Caco-2 (cell line): Measurements from ENCODE around the gene MAST4. TPM values are rescaled to one million over a fixed set of nuclear protein-coding genes. Genes with fewer than 3 reads are reported as not detected.

Experiments used
- BruUV-seq: library from RNA; stranded (reverse); fragments of 400-500 nt; replicated peaks from 2 replicates; lab custom pipeline; 2021; lab: Mats Ljungman, UMichigan
- CTCF ChIA-PET: fragments of 300-600 bp; sonication (Branson Sonifier 250); formaldehyde crosslinking; loops from one replicate; lab custom pipeline; 2022; ENCODE audit warnings: antibody characterized with exemption; lab: Charles Lee
- POLR2A ChIA-PET: fragments of 300-600 bp; sonication (Branson Sonifier 250); formaldehyde crosslinking; loops from one replicate; lab custom pipeline; 2022; ENCODE audit warnings: antibody characterized with exemption; lab: Charles Lee
- DNase-seq, 2 experiments: peaks; one replicate each; pipeline versions ENCODE4 v3.0.0 to v3.0.0-alpha.2; 2020 to 2022
- H3K27me3 ChIP-seq: replicated peaks from 2 replicates; pipeline ENCODE4 v1.6.0; 2011; ENCODE audit warnings: low read length; ENCODE audit not compliant: control insufficient read depth, insufficient read depth
- H3K36me3 ChIP-seq: 2 replicates; pipeline ENCODE4 v1.5.1; 2011; ENCODE audit warnings: low read length; ENCODE audit not compliant: control insufficient read depth, insufficient read depth
- H3K4me1 ChIP-seq: fragments of 250-450 bp; sonication (Bioruptor Pico); 2 replicates; pipeline ENCODE4 v1.5.1; 2020; ENCODE audit warnings: mild to moderate bottlenecking
- H3K4me3 ChIP-seq: 2 replicates; pipeline ENCODE4 v1.5.1; 2011; ENCODE audit warnings: low read depth, mild to moderate bottlenecking, control low read depth, low read length
- H3K9me3 ChIP-seq: fragments of 250-450 bp; sonication (Bioruptor Pico); 2 replicates; pipeline ENCODE4 v1.5.1; 2020; ENCODE audit warnings: mild to moderate bottlenecking, moderate library complexity
- H3K27ac Mint-ChIP-seq: one replicate; pipeline ENCODE4 v1.8.0; 2022; ENCODE audit warnings: mixed read lengths; ENCODE audit not compliant: unreplicated experiment
- H3K27me3 Mint-ChIP-seq: one replicate; pipeline ENCODE4 v1.8.0; 2022; ENCODE audit warnings: mixed read lengths; ENCODE audit not compliant: insufficient read depth, unreplicated experiment
- H3K36me3 Mint-ChIP-seq: one replicate; pipeline ENCODE4 v1.8.0; 2022; ENCODE audit warnings: mild to moderate bottlenecking, mixed read lengths; ENCODE audit not compliant: insufficient read depth, unreplicated experiment
- H3K4me1 Mint-ChIP-seq: one replicate; pipeline ENCODE4 v1.8.0; 2022; ENCODE audit warnings: low read depth, mixed read lengths; ENCODE audit not compliant: unreplicated experiment
- H3K4me3 Mint-ChIP-seq: one replicate; pipeline ENCODE4 v1.8.0; 2022; ENCODE audit warnings: mild to moderate bottlenecking, moderate library complexity, mixed read lengths; ENCODE audit not compliant: unreplicated experiment
- H3K9me3 Mint-ChIP-seq: one replicate; pipeline ENCODE4 v1.8.0; 2022; ENCODE audit warnings: mixed read lengths; ENCODE audit not compliant: unreplicated experiment
- CTCF ChIP-seq, 2 experiments: fragments of 200-600 bp in 1 of 2; IDR thresholded peaks; 1 replicate in 1 of 2; 2 replicates in 1 of 2; pipeline versions ENCODE4 v1.5.1 to v1.8.0; 2011 to 2022; ENCODE audit warnings: antibody characterized with exemption in 1 of 2, control low read depth in 1 of 2, inconsistent platforms in 1 of 2, low read depth in 1 of 2, low read length in 1 of 2, mild to moderate bottlenecking in 1 of 2, moderate library complexity in 1 of 2; ENCODE audit not compliant: insufficient read depth in 1 of 2, severe bottlenecking in 1 of 2, unreplicated experiment in 1 of 2
- intact Hi-C: fragments of 100-400 bp; cut with micrococcal nuclease; formaldehyde crosslinking; loops from one replicate; pipeline ENCODE4 v1.10.0; 2022; ENCODE audit not compliant: unreplicated experiment
- total RNA-seq: library from RNA; stranded (reverse); gene quantifications from 2 replicates; pipeline ENCODE4 v1.2.3, GENCODE V29; 2022

MAST4 gene
- total RNA-seq, 1 experiment from 2014 or later = 17.8 TPM

DNA sequence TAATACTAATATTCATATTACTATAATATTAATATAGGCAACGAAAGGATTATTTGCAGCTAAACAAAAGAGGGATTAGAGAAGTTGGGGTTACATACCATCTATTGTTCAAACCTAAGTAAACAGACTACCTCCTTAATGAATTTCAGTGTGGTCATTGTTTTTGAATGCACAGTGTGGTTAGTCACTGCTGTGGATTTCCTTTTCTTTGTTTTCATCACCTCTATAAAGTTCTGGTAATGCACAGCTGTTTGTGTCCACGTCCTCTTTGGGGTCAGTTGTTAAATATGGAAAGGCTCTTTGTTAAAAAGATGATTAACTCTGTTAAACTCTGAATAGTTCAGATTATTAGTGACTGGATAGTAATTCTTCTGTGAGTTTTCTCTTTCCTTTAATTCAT, 233.6 kb downstream of the MAST4 start:
- no peaks in the 10 kb centered on the region for H3K4me1 ChIP-seq
- no peak for TF ChIP-seq CTCF (IDR thresholded peaks at IDR 0.05; ENCODE audit: insufficient read depth in 1 of 2, low read depth in 1 of 2, low read length in 1 of 2, severe bottlenecking in 1 of 2, unreplicated experiment in 1 of 2)
- no peaks in the 10 kb centered on the region for H3K9me3 Mint-ChIP-seq
- no peaks in the 10 kb centered on the region for H3K36me3 Mint-ChIP-seq
- no peak overlapping the region for H3K4me3 Mint-ChIP-seq
- H3K9me3 ChIP-seq = no peaks in the 10 kb centered on the region
- no peak overlapping the region for H3K4me3 ChIP-seq
- no TSS peak for BruUV-seq
- peaks cover 24% of the 10 kb centered on the region for H3K27me3 Mint-ChIP-seq
- no peak for DNase-seq
- ChIA-PET CTCF (no interaction called here), POLR2A (no interaction called here)
- no peak overlapping the region for H3K27ac Mint-ChIP-seq
- intact Hi-C loops = loop anchor here (5.0 kb wide), 1 partner anchor 32 kb away; no protein-coding TSS in a partner anchor
- H3K4me1 Mint-ChIP-seq = peaks cover 10% of the 10 kb centered on the region
- no peaks in the 10 kb centered on the region for H3K27me3 ChIP-seq
- no peaks in the 10 kb centered on the region for H3K36me3 ChIP-seq

DNA sequence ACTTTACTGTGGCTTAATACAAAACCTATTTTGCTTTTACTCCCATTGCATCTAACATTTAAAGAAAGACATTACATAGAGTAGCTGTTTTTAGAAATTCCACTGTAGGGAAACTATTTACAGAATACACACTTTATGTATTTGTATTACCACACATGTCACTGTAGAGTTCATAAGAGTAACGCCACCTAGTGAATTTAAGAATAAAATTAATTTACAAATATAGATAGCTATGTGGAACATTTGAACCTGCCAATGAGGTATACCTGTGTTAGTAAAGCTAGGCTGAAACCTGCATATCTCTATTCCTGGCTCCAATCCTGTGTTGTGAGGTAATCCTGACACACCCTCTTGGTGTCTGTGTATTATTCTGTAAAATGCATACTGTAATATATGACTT, 234.4 kb downstream of the MAST4 start:
- ChIA-PET POLR2A (no interaction called here), CTCF (no interaction called here)
- H3K36me3 Mint-ChIP-seq = no peaks in the 10 kb centered on the region
- Histone ChIP-seq H3K36me3 (no peaks in the 10 kb centered on the region), H3K4me1 (no peaks in the 10 kb centered on the region), H3K4me3 (no peak overlapping the region), H3K27me3 (no peaks in the 10 kb centered on the region), H3K9me3 (no peaks in the 10 kb centered on the region)
- peaks cover 10% of the 10 kb centered on the region for H3K4me1 Mint-ChIP-seq
- H3K27ac Mint-ChIP-seq = no peak overlapping the region
- H3K4me3 Mint-ChIP-seq = no peak overlapping the region
- H3K9me3 Mint-ChIP-seq = no peaks in the 10 kb centered on the region
- no peak for DNase-seq
- H3K27me3 Mint-ChIP-seq = peaks cover 24% of the 10 kb centered on the region
- intact Hi-C loops = no loop called here
- BruUV-seq = no TSS peak
- TF ChIP-seq CTCF (IDR thresholded peaks at IDR 0.05; ENCODE audit: insufficient read depth in 1 of 2, low read depth in 1 of 2, low read length in 1 of 2, severe bottlenecking in 1 of 2, unreplicated experiment in 1 of 2) = no peak

GRCh38 chr5:66839636-66840185, 243.5 kb downstream of the MAST4 start:
- Mint-ChIP-seq H3K9me3 (no peaks in the 10 kb centered on the region), H3K27ac (no peak overlapping the region), H3K4me1 (no peaks in the 10 kb centered on the region), H3K36me3 (no peaks in the 10 kb centered on the region), H3K27me3 (peaks cover 6% of the 10 kb centered on the region), H3K4me3 (no peak overlapping the region)
- no peaks in the 10 kb centered on the region for H3K4me1 ChIP-seq
- H3K4me3 ChIP-seq = no peak overlapping the region
- DNase-seq = no peak
- no peaks in the 10 kb centered on the region for H3K9me3 ChIP-seq
- no peak for TF ChIP-seq CTCF (IDR thresholded peaks at IDR 0.05; ENCODE audit: insufficient read depth in 1 of 2, low read depth in 1 of 2, low read length in 1 of 2, severe bottlenecking in 1 of 2, unreplicated experiment in 1 of 2)
- intact Hi-C loops = no loop called here
- BruUV-seq = no TSS peak
- H3K36me3 ChIP-seq = no peaks in the 10 kb centered on the region
- POLR2A ChIA-PET = no interaction called here
- H3K27me3 ChIP-seq = no peaks in the 10 kb centered on the region
- CTCF ChIA-PET = no interaction called here
